KBM-7 (cell line): ENCODE results near the gene JAK1.

Experiments
- DNase-seq: peaks from one replicate; pipeline ENCODE4 v3.0.0-alpha.2; 2015
- in situ Hi-C: fragments of 300-500 bp; cut with MboI; formaldehyde crosslinking; loops from 2 replicates; pipeline ENCODE4 v1.14.3; 2020; ENCODE audit warnings: low sequenced_read_pairs, low pct_unique_long_range_greater_than_20kb, mixed read lengths

The JAK1 gene

DNA sequence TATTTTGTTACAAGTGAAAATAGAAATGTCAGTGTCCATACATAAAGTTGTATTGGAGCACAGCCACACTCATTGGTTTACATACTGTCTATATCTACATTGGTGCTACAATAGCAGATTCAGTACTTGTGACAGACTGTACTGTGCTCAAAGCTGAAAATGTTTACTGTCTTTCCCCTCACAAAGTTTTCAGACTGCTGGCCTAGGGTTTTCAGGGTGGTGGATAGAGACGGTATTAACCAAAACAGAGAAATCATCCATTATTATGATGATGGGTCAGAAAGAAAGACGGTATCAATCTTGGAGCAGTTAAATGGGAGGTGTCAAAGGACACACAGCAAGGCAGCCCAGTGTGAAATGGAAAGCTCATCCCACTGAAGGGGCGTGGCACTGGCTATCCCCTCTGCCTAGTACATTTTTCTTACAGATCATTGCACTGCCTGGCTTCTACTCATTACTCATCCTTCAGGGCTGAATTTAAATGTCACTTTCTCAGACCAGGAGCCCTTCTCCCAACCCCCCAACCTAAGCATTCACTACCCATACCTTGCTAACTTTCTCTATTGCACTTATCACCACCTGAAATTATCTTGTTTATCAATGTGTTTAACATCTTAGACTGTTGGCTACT is 10.2 kb downstream of the JAK1 start:
- in situ Hi-C loops = no loop called here

DNA sequence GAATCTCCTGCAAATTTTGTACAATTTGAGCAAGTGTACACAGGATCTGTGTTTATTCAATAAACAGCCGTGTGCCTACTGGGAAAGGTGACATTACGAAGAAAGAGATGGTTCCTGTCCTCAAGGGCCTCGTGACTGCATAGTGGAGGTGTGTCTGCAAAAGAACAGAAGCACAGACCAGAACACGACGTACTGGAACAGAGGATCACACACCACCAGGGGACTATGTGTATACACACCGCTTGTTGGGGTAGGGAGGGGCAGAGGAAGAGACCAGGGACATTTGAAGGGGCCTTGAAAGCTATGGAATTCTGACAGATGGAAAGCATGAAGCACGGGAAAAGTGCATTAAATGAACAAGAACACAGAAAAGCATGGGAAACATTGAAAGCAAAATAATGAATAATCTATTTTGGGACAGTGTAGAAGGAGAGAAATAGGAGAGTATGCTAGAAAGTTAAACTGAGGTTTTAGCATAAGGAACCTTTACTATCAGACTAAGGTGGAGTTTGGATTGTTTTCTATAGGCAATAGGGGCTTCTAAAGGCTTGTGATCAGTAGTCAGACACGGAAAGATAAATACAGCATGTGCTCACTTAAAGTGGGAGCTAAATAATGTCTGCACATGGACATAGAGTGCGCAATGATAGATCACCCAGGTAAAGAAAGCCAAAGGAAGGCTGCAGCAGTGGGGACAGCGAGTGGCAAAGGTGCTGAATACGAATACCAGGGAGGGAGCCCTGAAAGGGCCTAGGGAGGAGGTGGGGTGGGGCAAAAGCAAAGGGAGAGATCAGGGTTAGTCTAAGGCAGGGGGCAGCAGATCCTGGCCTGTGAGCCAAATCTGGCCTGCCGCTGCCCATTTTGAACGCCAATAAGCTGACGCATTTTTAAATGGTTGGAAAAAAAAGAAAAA is 11.0 kb downstream of the JAK1 start:
- in situ Hi-C loops = no loop called here
- DNase-seq = no peak

More for the DNA sequence above, 10.2 kb downstream of the JAK1 start:
- no peak for DNase-seq

DNA sequence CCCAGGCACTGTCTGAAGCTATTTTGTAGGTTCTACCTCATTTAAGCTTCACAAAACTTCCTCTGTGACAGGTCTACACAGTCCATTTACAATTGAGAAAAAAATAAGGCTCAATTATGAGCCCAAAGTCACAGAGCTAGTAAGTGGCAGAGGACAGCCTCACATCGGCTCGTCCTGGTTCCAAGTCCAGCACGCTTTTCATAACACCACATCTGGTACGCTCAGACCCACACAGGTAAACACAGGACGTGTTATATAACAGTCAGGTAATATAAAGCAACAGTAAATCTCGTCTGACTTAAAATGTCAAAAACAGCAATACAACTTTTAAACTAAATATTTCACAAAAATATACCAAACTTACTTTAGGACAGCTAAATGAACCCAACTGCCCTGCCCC is 13.1 kb downstream of the JAK1 start:
- DNase-seq = no peak

DNA sequence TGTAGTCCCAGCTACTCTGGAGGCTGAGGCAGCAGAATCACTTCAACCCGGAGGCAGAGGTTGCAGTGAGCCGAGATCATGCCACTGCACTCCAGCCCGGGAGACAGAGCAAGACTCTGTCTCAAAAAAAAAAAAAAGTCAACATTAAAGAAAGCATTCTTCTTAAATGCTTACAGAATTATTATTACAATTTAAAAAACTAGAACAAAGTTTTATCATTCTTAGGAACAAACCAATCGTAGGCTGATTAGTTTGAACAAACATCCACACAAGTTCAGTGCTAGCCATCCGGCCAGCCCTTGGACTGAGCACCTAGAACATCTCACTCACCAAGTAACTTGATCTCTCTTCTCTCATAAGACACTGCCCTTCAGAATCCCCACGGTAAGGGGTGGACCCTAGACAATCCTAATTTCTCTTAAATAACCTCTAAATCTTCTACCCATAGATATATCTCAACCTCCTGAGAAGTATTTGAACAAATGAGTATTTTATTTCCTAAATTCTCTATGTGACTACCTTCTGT is 16.0 kb downstream of the JAK1 start:
- DNase-seq = no peak
- in situ Hi-C loops = no loop called here

More for the DNA sequence above, 13.1 kb downstream of the JAK1 start:
- in situ Hi-C loops = no loop called here

DNA sequence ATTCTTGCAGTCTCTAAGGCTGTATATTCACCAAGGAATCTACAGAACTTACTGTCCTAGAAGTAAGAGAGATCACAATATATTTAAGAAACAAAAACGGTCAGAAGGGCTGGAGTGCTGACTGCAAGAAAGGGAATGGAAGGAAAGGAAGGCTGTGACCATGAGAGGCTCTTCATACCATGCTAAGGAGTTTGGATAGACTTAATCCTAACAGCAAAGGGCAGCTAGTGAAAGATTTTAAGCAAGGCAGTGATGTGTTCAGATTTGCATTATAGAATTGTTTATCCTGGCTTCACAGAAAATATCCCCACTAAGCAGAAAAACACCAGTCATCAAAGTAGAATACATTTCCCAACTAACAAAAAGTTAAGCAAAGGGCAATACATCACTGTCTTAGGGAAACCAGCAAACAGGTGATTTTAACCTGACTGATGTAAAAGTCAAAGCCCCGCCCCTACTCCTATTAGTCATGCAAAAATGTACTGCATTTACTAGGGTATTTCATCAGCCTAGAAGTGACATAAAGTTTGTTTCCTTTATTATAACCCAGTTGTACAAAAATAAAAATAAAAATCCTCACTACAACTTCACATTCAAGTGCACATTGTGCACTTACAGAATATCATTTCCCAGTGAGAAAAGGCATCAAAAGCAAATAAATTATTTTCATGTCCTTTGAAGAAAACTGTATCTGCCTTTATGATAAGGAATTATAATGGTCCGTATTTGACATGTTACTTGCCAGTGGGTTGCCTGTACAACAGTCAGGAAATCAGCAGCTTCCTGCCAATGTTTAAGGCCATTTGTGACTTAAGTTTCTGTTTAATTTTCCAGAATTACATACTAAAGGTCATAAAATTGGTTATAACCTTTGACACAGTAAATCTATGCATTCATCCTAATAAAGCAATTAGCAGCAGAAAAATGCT is 17.2 kb downstream of the JAK1 start:
- no peak for DNase-seq
- in situ Hi-C loops = no loop called here

DNA sequence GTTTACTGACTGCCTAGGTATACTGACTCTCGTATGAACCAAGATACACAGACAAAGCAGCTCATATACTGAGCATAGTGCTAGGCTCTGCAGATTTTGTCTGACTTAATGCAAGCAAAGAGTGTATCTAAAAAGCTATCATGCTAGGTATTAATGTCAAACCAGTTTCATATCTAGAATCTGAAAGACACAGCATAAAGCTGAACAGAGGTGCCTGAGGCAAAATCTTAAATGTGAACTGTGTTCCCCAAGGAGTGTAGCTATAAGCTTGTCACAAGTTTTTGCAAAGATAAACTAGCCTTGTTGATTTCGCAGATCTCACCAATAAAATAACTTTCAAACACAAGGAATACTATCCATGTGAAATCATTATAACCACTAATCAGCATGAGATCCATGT is 18.1 kb downstream of the JAK1 start:
- in situ Hi-C loops = no loop called here
- no peak for DNase-seq

DNA sequence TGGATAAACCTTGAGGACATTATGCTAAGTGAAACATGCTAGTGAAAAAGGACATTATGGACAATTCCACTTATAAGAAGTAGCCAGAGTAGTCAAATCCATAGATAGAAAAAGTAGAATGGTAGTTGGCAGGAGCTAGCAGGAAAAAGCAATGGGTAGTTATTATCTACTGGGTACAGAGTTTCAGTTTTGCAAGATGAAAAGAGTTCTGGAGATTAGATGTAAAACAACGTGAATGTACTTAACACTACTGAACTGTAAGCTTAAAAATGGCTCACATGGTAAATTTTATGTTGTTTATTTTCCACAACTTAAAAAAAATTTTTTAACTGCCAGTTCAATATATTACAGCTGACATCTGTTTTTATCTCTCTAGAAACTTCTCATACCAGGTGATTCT is 19.4 kb downstream of the JAK1 start:
- in situ Hi-C loops = no loop called here
- no peak for DNase-seq

DNA sequence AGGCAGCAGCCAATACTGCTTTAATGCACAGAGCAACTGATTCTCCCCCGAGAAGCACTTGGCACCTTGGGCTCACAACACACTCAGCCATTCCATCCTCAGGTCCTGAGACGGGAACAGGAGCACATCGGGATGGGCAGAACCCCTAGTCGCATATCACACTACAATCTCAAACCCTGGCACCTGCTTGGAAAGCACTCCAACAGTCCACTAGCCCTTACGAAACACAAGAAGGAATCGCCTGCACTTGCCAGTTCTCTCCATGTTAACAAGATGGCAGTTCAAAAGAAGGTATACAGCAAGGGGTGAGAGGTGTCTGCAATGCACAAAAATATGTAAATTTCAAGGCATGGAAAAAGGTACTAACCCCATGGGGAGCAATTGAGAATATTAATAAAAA is 21.4 kb downstream of the JAK1 start:
- no peak for DNase-seq
- in situ Hi-C loops = no loop called here

DNA sequence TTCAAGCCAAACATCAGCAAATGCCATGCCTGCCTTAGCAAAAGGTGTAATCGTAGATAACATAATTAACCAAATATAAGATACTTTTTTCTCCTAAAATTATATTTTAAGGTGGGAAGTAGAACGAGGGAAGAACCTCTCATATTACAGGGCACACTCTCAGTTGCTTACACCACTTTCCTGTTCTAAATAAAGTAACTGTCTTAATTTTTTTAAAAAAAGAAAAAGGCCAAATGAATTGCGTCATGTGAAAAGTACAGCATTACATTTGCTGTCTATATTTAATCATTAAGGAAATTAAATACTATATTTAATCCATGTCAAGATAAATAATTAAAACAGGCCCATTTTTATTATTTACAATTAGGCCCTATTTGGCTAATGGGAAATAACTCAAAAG is 23.7 kb downstream of the JAK1 start:
- in situ Hi-C loops = no loop called here
- DNase-seq = no peak

DNA sequence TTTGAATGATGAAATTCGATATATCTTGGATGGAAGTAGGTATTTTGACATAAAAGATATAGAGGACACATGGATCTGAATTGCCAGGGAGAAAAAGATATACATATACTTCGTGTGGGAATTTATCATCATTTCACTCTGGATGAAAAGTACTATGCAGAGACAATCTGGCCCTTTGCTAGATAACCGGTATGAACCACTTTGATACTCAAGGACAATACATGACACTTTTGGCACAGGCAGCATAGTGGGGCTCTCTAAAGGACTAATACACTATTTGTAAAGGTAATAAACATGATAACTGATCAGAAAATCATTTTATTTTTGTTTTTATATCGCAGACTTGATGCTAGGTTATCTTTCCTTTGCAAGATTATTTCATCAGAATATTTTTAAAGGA is 24.2 kb downstream of the JAK1 start:
- in situ Hi-C loops = no loop called here
- no peak for DNase-seq

DNA sequence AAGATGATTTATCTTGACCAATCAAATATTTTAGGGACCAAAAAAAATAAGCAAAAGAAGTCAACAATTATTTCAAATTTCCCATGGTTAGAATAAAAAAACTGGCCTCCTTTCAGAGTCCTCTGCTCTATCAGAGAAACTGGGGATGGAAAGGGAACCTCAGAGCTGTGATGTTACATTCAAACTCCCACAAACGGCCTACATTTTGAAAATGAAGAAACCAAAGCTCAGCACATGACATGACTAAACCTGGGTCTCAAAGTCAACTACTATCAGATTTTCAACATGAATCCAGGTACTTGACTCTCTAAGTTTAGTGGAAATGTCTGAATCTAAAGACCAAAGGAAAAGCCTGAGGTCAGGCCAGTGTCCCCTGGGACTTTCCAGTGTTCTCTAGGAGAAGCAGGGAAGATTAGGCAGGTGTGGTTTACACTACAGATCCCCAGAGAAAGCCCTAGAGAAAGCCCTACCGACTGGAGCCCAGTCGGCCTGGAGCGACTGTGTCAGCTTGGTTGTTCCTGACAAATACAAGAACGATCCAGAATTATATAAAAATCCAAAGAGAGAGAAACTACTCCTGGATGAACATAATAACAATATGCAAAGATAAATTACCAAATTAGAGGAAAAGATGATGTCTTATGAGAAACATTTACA is 24.8 kb downstream of the JAK1 start:
- in situ Hi-C loops = no loop called here

DNA sequence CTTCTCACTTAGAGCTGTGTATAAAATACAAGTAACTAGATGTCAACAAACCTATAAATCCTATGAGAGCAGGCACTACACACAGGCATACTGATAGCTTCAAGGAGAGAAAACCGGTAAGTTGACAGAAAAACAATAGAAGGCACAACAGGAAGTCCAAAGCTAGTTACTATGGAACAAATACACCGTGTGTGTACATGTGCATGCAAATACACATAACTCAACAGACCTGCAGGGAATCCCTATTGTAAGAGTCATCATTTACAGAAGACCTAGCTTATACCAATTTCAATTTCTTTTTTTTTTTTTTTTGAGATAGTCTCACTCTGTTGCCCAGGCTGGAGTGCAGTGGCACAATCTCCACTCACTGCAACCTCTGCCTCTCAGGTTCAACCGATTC is 26.3 kb downstream of the JAK1 start:
- DNase-seq = no peak
- in situ Hi-C loops = no loop called here

More for the DNA sequence above, 24.8 kb downstream of the JAK1 start:
- DNase-seq = no peak

DNA sequence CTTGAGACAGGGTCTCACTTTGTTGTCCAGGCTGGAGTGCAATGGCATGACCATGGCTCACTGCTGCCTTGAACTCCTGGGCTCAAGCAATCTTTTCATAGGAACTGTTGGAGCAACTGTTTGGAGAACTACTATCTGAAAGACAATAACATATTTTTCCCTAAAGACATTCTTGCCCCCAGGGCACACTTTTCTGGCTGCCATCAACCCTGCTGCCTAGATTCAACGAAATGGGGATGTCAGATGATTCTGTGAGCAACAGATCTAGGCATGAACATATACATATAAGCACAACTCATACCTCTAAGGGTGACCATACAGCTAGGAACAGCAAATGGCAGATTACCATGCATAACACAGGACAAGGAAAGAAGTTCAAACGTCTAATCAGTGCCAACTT is 27.4 kb downstream of the JAK1 start:
- in situ Hi-C loops = no loop called here
- no peak for DNase-seq

DNA sequence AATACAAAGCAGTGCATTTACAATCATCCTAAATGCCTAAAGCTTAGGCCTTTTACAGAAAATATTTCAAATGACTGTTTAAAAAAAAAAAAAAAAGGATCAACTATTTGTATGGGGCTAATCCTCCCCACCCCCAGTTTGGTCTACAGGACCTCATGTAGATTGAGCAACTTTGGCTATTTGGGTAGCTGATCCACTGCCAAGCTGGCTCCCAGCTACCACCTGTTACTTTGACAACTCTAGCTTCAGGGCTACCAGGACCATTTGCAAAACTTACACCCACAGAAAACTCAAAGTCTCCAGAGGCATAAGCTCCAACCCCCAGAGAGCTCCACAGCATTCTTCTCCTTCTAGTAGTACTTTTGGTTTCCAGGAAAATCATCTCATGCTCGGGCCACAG is 29.4 kb downstream of the JAK1 start:
- DNase-seq = no peak
- in situ Hi-C loops = no loop called here

DNA sequence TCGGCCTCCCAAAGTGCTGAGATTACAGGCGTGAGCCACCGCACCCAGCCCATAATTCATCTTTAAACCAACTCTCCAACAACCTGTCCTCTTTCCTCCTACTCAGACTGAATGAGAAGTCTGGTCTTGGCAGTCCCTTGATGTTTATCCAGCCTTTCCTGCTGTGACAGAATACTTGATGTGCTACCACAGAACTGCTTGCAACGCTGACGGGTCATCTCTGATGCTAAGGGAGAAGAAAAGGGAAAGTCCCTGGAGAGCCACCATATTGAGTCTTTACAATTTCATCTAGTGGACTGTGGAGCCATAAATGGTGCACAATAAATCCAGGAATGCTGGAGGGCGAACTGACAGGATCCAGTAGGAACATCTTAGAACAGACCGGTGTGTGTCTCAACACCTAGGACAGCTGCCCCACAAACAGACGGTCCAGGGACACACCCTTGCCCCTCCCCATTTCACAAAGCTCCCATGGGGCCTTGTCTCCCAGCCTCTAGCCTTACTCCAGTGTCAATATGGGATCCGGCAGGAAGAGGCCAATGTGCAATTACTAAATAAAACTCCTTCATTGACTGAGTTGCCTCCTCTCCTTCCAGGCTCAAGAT is 30.7 kb downstream of the JAK1 start:
- in situ Hi-C loops = no loop called here
- no peak for DNase-seq

DNA sequence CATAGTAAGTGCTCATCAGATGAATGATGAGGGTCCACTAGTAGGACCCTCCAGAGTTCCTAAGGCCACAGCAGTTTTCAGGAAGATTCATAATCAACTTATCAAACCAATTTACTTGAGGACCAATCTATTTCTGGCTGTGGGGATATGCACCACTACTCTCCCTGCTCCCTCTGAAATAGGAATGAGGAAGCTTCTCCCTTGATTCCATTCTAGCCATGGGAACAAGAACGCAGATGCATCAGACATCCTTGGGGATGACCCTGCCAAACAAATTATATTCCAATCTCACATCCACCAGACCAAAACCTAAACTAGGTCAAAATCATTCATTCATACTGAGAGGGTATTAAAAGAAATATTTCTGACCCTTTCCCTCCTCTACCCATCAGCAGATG is 31.5 kb downstream of the JAK1 start:
- no peak for DNase-seq
- in situ Hi-C loops = no loop called here

DNA sequence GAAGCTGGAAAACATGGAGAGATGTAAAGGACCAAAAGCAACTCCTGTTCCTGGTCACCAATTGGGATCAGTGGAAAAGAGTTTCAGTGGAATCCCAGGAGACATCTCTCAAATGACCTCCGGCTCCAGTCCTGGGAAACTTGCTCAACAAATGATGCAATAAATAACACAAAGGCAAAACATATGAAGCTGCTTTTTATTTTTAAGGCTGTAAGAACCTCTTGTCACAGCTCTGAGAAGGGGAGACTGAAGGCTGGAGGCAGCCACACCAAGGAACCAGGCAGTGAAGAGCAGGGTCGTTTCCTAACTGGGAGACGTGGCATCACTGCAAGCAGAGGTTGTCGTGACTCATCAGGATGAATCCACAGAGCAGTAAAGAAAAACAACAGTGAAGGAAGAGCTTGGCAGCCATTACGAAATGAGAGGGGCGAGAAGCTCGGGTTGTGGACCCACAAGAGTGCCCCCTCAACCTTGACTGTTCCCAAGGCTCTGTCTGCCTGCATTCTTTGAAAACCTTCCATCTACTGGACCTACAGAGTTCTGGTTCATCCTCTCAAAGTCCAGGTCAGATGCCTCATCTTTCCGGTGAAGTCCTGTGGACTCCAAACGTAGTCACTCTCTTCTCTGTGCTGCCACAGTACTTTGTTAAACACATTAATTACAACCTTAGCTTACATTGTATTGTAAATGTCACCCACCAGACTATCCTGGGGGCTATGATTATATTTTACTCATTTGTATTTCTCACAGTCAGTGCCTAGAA is 32.1 kb downstream of the JAK1 start:
- in situ Hi-C loops = no loop called here
- DNase-seq = no peak
